Caco-2 (cell line): ENCODE measurements around the gene PRH2. TPM values are rescaled to one million over a fixed set of nuclear protein-coding genes. Genes with fewer than 3 reads are reported as not detected.

Experiments used
- BruUV-seq: library from RNA; stranded (reverse); fragments of 400-500 nt; replicated peaks from 2 replicates; lab custom pipeline; 2021; lab: Mats Ljungman, UMichigan
- CTCF ChIA-PET: fragments of 300-600 bp; sonication (Branson Sonifier 250); formaldehyde crosslinking; loops from one replicate; lab custom pipeline; 2022; ENCODE audit warnings: antibody characterized with exemption; lab: Charles Lee
- POLR2A ChIA-PET: fragments of 300-600 bp; sonication (Branson Sonifier 250); formaldehyde crosslinking; loops from one replicate; lab custom pipeline; 2022; ENCODE audit warnings: antibody characterized with exemption; lab: Charles Lee
- DNase-seq, 2 experiments: peaks; one replicate each; pipeline versions ENCODE4 v3.0.0 to v3.0.0-alpha.2; 2020 to 2022
- H3K27me3 ChIP-seq: replicated peaks from 2 replicates; pipeline ENCODE4 v1.6.0; 2011; ENCODE audit warnings: low read length; ENCODE audit not compliant: control insufficient read depth, insufficient read depth
- H3K36me3 ChIP-seq: 2 replicates; pipeline ENCODE4 v1.5.1; 2011; ENCODE audit warnings: low read length; ENCODE audit not compliant: control insufficient read depth, insufficient read depth
- H3K4me1 ChIP-seq: fragments of 250-450 bp; sonication (Bioruptor Pico); 2 replicates; pipeline ENCODE4 v1.5.1; 2020; ENCODE audit warnings: mild to moderate bottlenecking
- H3K4me3 ChIP-seq: 2 replicates; pipeline ENCODE4 v1.5.1; 2011; ENCODE audit warnings: low read depth, mild to moderate bottlenecking, control low read depth, low read length
- H3K9me3 ChIP-seq: fragments of 250-450 bp; sonication (Bioruptor Pico); 2 replicates; pipeline ENCODE4 v1.5.1; 2020; ENCODE audit warnings: mild to moderate bottlenecking, moderate library complexity
- H3K27ac Mint-ChIP-seq: one replicate; pipeline ENCODE4 v1.8.0; 2022; ENCODE audit warnings: mixed read lengths; ENCODE audit not compliant: unreplicated experiment
- H3K27me3 Mint-ChIP-seq: one replicate; pipeline ENCODE4 v1.8.0; 2022; ENCODE audit warnings: mixed read lengths; ENCODE audit not compliant: insufficient read depth, unreplicated experiment
- H3K36me3 Mint-ChIP-seq: one replicate; pipeline ENCODE4 v1.8.0; 2022; ENCODE audit warnings: mild to moderate bottlenecking, mixed read lengths; ENCODE audit not compliant: insufficient read depth, unreplicated experiment
- H3K4me1 Mint-ChIP-seq: one replicate; pipeline ENCODE4 v1.8.0; 2022; ENCODE audit warnings: low read depth, mixed read lengths; ENCODE audit not compliant: unreplicated experiment
- H3K4me3 Mint-ChIP-seq: one replicate; pipeline ENCODE4 v1.8.0; 2022; ENCODE audit warnings: mild to moderate bottlenecking, moderate library complexity, mixed read lengths; ENCODE audit not compliant: unreplicated experiment
- H3K9me3 Mint-ChIP-seq: one replicate; pipeline ENCODE4 v1.8.0; 2022; ENCODE audit warnings: mixed read lengths; ENCODE audit not compliant: unreplicated experiment
- CTCF ChIP-seq, 2 experiments: fragments of 200-600 bp in 1 of 2; IDR thresholded peaks; 1 replicate in 1 of 2; 2 replicates in 1 of 2; pipeline versions ENCODE4 v1.5.1 to v1.8.0; 2011 to 2022; ENCODE audit warnings: antibody characterized with exemption in 1 of 2, control low read depth in 1 of 2, inconsistent platforms in 1 of 2, low read depth in 1 of 2, low read length in 1 of 2, mild to moderate bottlenecking in 1 of 2, moderate library complexity in 1 of 2; ENCODE audit not compliant: insufficient read depth in 1 of 2, severe bottlenecking in 1 of 2, unreplicated experiment in 1 of 2
- intact Hi-C: fragments of 100-400 bp; cut with micrococcal nuclease; formaldehyde crosslinking; loops from one replicate; pipeline ENCODE4 v1.10.0; 2022; ENCODE audit not compliant: unreplicated experiment
- total RNA-seq: library from RNA; stranded (reverse); gene quantifications from 2 replicates; pipeline ENCODE4 v1.2.3, GENCODE V29; 2022

PRH2 gene
- total RNA-seq, 1 experiment from 2014 or later = 0.93 TPM

- CTCF ChIA-PET = interaction anchor here (1.4 kb wide), 1 partner anchor 9 kb away, joined by 5 read pairs; no protein-coding TSS in a partner anchor
- POLR2A ChIA-PET = no interaction called here
- TF ChIP-seq CTCF (IDR thresholded peaks at IDR 0.05; ENCODE audit: insufficient read depth in 1 of 2, low read depth in 1 of 2, low read length in 1 of 2, severe bottlenecking in 1 of 2, unreplicated experiment in 1 of 2) = no peak
- BruUV-seq = no TSS peak
- Histone ChIP-seq H3K36me3 (no peaks in the 10 kb centered on the region), H3K4me3 (no peak overlapping the region), H3K27me3 (no peaks in the 10 kb centered on the region), H3K4me1 (no peaks in the 10 kb centered on the region), H3K9me3 (peaks cover 9% of the 10 kb centered on the region)
- Mint-ChIP-seq H3K36me3 (peaks cover 17% of the 10 kb centered on the region), H3K9me3 (peaks cover 55% of the 10 kb centered on the region), H3K27me3 (no peaks in the 10 kb centered on the region), H3K4me3 (no peak overlapping the region), H3K4me1 (peaks cover 7% of the 10 kb centered on the region), H3K27ac (peak overlapping the region; percentile 52)
- DNase-seq = no peak
- intact Hi-C loops = loop anchor here (1.0 kb wide), 2 partner anchors 34 to 130 kb away; no protein-coding TSS in a partner anchor
Measured at GRCh38 chr12:10900972-10901371, 28.1 kb upstream of the PRH2 start.

- no peaks in the 10 kb centered on the region for H3K4me1 ChIP-seq
- peak; percentile 54 to 55 for TF ChIP-seq CTCF (IDR thresholded peaks at IDR 0.05; ENCODE audit: insufficient read depth in 1 of 2, low read depth in 1 of 2, low read length in 1 of 2, severe bottlenecking in 1 of 2, unreplicated experiment in 1 of 2)
- H3K4me3 ChIP-seq = no peak overlapping the region
- H3K36me3 Mint-ChIP-seq = peaks cover 17% of the 10 kb centered on the region
- no peaks in the 10 kb centered on the region for H3K27me3 ChIP-seq
- no peaks in the 10 kb centered on the region for H3K36me3 ChIP-seq
- POLR2A ChIA-PET = no interaction called here
- no TSS peak for BruUV-seq
- peak in 1 of 2 experiments; percentile 36 for DNase-seq
- CTCF ChIA-PET = interaction anchor here (0.5 to 1.4 kb wide), 5 partner anchors 10 to 298 kb away, joined by 3 to 5 read pairs (median 3); no protein-coding TSS in a partner anchor
- intact Hi-C loops = loop anchor here (1.0 kb wide), 2 partner anchors 34 to 130 kb away; no protein-coding TSS in a partner anchor
- H3K9me3 ChIP-seq = peaks cover 9% of the 10 kb centered on the region
- H3K4me1 Mint-ChIP-seq = peaks cover 7% of the 10 kb centered on the region
- no peak overlapping the region for H3K4me3 Mint-ChIP-seq
- no peaks in the 10 kb centered on the region for H3K27me3 Mint-ChIP-seq
- peak overlapping the region; percentile 52 for H3K27ac Mint-ChIP-seq
- peaks cover 55% of the 10 kb centered on the region for H3K9me3 Mint-ChIP-seq
Measured at GRCh38 chr12:10901427-10901826, 27.6 kb upstream of the PRH2 start.

- BruUV-seq = no TSS peak
- H3K4me1 ChIP-seq = no peaks in the 10 kb centered on the region
- no peak for DNase-seq
- H3K27ac Mint-ChIP-seq = no peak overlapping the region
- H3K9me3 ChIP-seq = peaks cover 9% of the 10 kb centered on the region
- no peaks in the 10 kb centered on the region for H3K27me3 ChIP-seq
- H3K4me1 Mint-ChIP-seq = no peaks in the 10 kb centered on the region
- H3K36me3 Mint-ChIP-seq = peaks cover 17% of the 10 kb centered on the region
- POLR2A ChIA-PET = no interaction called here
- TF ChIP-seq CTCF (IDR thresholded peaks at IDR 0.05; ENCODE audit: insufficient read depth in 1 of 2, low read depth in 1 of 2, low read length in 1 of 2, severe bottlenecking in 1 of 2, unreplicated experiment in 1 of 2) = no peak
- H3K27me3 Mint-ChIP-seq = no peaks in the 10 kb centered on the region
- no peak overlapping the region for H3K4me3 ChIP-seq
- peaks cover 40% of the 10 kb centered on the region for H3K9me3 Mint-ChIP-seq
- H3K4me3 Mint-ChIP-seq = no peak overlapping the region
- H3K36me3 ChIP-seq = no peaks in the 10 kb centered on the region
- intact Hi-C loops = no loop called here
- CTCF ChIA-PET = no interaction called here
Measured at GRCh38 chr12:10904686-10905085, 24.4 kb upstream of the PRH2 start.
